ENCODE data around the gene ADPRM. TPM values are rescaled to one million over a fixed set of nuclear protein-coding genes. Genes with fewer than 3 reads are reported as not detected.

Gene ADPRM
- total and polyA plus RNA-seq, 2 donors (not counting 3 experiments of a cell fraction or from before 2014, with no cell fraction given) = 7.4 to 7.6 TPM

GRCh38 chr17:10757067-10757466 is 59.7 kb downstream of the ADPRM start:
- Histone ChIP-seq H3K4me3 (replicated peaks in 1 of 3; ENCODE audit: insufficient read depth in 1 of 3, low read depth in 1 of 3, low read length in 3 of 3) (no peak overlapping the region), H3K9me1 (replicated peaks; ENCODE audit: control insufficient read depth, extremely low read depth, insufficient read depth, low read length) (no peaks in the 10 kb centered on the region), H3K27ac (ENCODE audit: insufficient read depth, low read depth, low read length) (no peak overlapping the region), H2AFZ (ENCODE audit: low read depth, low read length) (no peak overlapping the region), H3K27me3 (ENCODE audit: control insufficient read depth in 2 of 2, insufficient read depth in 2 of 2, low read length in 2 of 2) (no peaks in the 10 kb centered on the region), H3K9me3 (replicated peaks; ENCODE audit: control insufficient read depth, insufficient read depth, low read length) (no peaks in the 10 kb centered on the region), H3K9ac (replicated peaks; ENCODE audit: extremely low read depth, insufficient read depth, low read length) (no peak overlapping the region), H3K4me1 (ENCODE audit: control insufficient read depth, extremely low read depth, insufficient read depth, low read length) (no peaks in the 10 kb centered on the region), H3K36me3 (ENCODE audit: control insufficient read depth in 2 of 2, extremely low read depth in 1 of 2, insufficient read depth in 2 of 2, low read length in 2 of 2) (no peaks in the 10 kb centered on the region), H3K4me2 (ENCODE audit: insufficient read depth, low read length) (no peak overlapping the region), H3K79me2 (ENCODE audit: control insufficient read depth, insufficient read depth, low read length) (no peaks in the 10 kb centered on the region), H4K20me1 (replicated peaks; ENCODE audit: control insufficient read depth, extremely low read depth, insufficient read depth, low read length) (no peaks in the 10 kb centered on the region)
- no peak for DNase-seq (ENCODE audit: low read depth, low spot score)
- dilution Hi-C loops (cut with MboI; ENCODE audit: extremely low pct_ligation_motif_present, low sequenced_read_pairs) = no loop called here
- intact Hi-C loops (cut with micrococcal nuclease) = no loop called here
- CTCF ChIA-PET = no interaction called here
- TF ChIP-seq POLR2A (IDR thresholded peaks at IDR 0.05; ENCODE audit: low read depth, low read length) (no peak), CTCF (IDR thresholded peaks at IDR 0.05; ENCODE audit: extremely low read depth in 1 of 2, insufficient read depth in 1 of 2, low read depth in 1 of 2, low read length in 2 of 2) (no peak), MYC (IDR thresholded peaks at IDR 0.05; ENCODE audit: low read depth, low read length) (no peak), FOS (IDR thresholded peaks at IDR 0.05; ENCODE audit: borderline replicate concordance, insufficient read depth, low read length) (no peak), EZH2 (IDR thresholded peaks at IDR 0.05; ENCODE audit: borderline replicate concordance, low read depth, low read length, severe bottlenecking) (no peak), GATA2 (IDR thresholded peaks at IDR 0.05; ENCODE audit: insufficient read depth, insufficient read length, low read depth, low read length) (no peak), JUN (IDR thresholded peaks at IDR 0.05; ENCODE audit: borderline replicate concordance, insufficient read depth, insufficient read length, low read depth) (no peak), MAX (IDR thresholded peaks at IDR 0.05; ENCODE audit: insufficient read depth, insufficient read length) (no peak), POLR2AphosphoS5 (IDR thresholded peaks at IDR 0.05; ENCODE audit: insufficient read depth, low read depth, low read length) (no peak)
- FAIRE-seq = no peak
- POLR2A ChIA-PET = no interaction called here
- BruUV-seq (replicated peaks) = no TSS peak

Measured in endothelial cell of umbilical vein (primary cell).